Aorta (tissue), 5 donors: ENCODE measurements around the gene KDM5B. TPM values are rescaled to one million over a fixed set of nuclear protein-coding genes. Genes with fewer than 3 reads are reported as not detected.

Source experiments
- ATAC-seq: fragments of 200-7000 bp; cut with Tn5 transposase; one replicate; pipeline ENCODE4 v1.9.1; 2022; ENCODE audit warnings: moderate library complexity; ENCODE audit not compliant: low FRiP score
- DNase-seq, 2 donors: peaks; one replicate each; pipeline ENCODE4 v3.0.0-alpha.2; 2020
- H3K27ac ChIP-seq, 2 donors: one replicate each; pipeline ENCODE4 v1.5.1; 2013; ENCODE audit warnings: low read length in 2 of 2, mild to moderate bottlenecking in 2 of 2, moderate library complexity in 2 of 2, control low read depth in 1 of 2, inconsistent platforms in 1 of 2, low read depth in 1 of 2
- H3K27me3 ChIP-seq, 2 donors: one replicate each; pipeline ENCODE4 v1.6.1; 2013; ENCODE audit warnings: control low read depth in 1 of 2, low read length in 1 of 2, mild to moderate bottlenecking in 1 of 2, moderate library complexity in 1 of 2; ENCODE audit not compliant: insufficient read depth in 2 of 2, control insufficient read depth in 1 of 2
- H3K36me3 ChIP-seq, 2 donors: one replicate each; pipeline ENCODE4 v1.6.1; 2013; ENCODE audit warnings: control low read depth in 1 of 2, low read length in 1 of 2, mild to moderate bottlenecking in 1 of 2; ENCODE audit not compliant: insufficient read depth in 2 of 2, control insufficient read depth in 1 of 2
- H3K4me1 ChIP-seq, 2 donors: one replicate each; pipeline ENCODE4 v1.6.1; 2013; ENCODE audit warnings: low read length in 2 of 2, control low read depth in 1 of 2, mild to moderate bottlenecking in 1 of 2, moderate library complexity in 1 of 2; ENCODE audit not compliant: insufficient read depth in 2 of 2, control insufficient read depth in 1 of 2
- H3K4me3 ChIP-seq, 2 donors: one replicate each; pipeline ENCODE4 v1.5.1; 2013; ENCODE audit warnings: low read length in 2 of 2, control low read depth in 1 of 2, mild to moderate bottlenecking in 1 of 2
- H3K9me3 ChIP-seq: one replicate; pipeline ENCODE4 v1.6.1; 2013; ENCODE audit warnings: mild to moderate bottlenecking, low read length; ENCODE audit not compliant: control insufficient read depth
- WGBS, 2 donors: extraction: QIAGEN DNeasy Blood & Tissue Kit; methylation state at CpG; one replicate each; pipeline ENCODE4 v1.1.7; 2013; 5-methylcytosine and 5-hydroxymethylcytosine counted together
- intact Hi-C, 2 donors: fragments of 100-400 bp; cut with DNase I; formaldehyde crosslinking; loops; one replicate each; pipeline versions ENCODE4 v1.14.2 to v1.15.0; 2022
- polyA plus RNA-seq, 2 donors: library from polyadenylated mRNA; stranded (reverse); fragments of 200-250 nt; gene quantifications; one replicate each; pipeline ENCODE4 v1.2.3, GENCODE V29; 2013
- total RNA-seq, 2 donors: library from RNA; stranded (reverse); fragmentation: NEBNext Ultra II Directional; extraction: Animal tissue kit (Norgen Biotek cat#: 25700); gene quantifications; one replicate each; pipeline ENCODE4 v1.2.1, GENCODE V29; 2021
- donor health status: healthy with polysubstance abuse.
- donor health status: Bipolar disorder and iron deficiency.
- donor health status: DM: no; HTN: no; CAD: no.
- donor health status: DM: no; HTN: no; CAD: no.
- donor health status: DM: yes; HTN: yes; CAD: no.

The KDM5B gene
- total and polyA plus RNA-seq, 4 donors, result 3.1 to 75.6 (median 33.1) TPM

- DNase-seq (no peak), ATAC-seq (no peak)
- Histone ChIP-seq H3K4me1 (peaks cover 0 to 4% of the 10 kb centered on the region in 2 donors), H3K27me3 (no peaks in the 10 kb centered on the region), H3K9me3 (no peaks in the 10 kb centered on the region), H3K27ac (no peak overlapping the region), H3K4me3 (no peak overlapping the region), H3K36me3 (no peaks in the 10 kb centered on the region)
- 65 to 68% methylated on average over 15 of the region's 15 CpGs for WGBS, 2 donors
- intact Hi-C loops, result loop anchor here (2.0 to 5.0 kb wide), 2 partner anchors 78 to 79 kb away; partner anchors contain the start of gene RABIF (in 2 of the 2)
Measured at GRCh38 chr1:202809597-202810159, 1.5 kb upstream of the KDM5B start.

- Histone ChIP-seq H3K4me3 (peak overlapping the region; percentile 93 to 96), H3K27me3 (no peaks in the 10 kb centered on the region), H3K4me1 (peaks cover 0 to 4% of the 10 kb centered on the region in 2 donors), H3K27ac (no peak overlapping the region), H3K9me3 (no peaks in the 10 kb centered on the region), H3K36me3 (no peaks in the 10 kb centered on the region)
- DNase-seq (peak; percentile 55 to 82), ATAC-seq (peak; percentile 28)
- WGBS, 2 donors, result 0 to 1% methylated on average over 14 to 45 of the region's 45 CpGs
- intact Hi-C loops, result loop anchor here in 1 of 2 donors (5.0 kb wide), 1 partner anchor 80 kb away; the partner anchor contains the start of gene RABIF
Measured at GRCh38 chr1:202807451-202807925, 733 bp downstream of the KDM5B start.

GRCh38 chr1:202806845-202807450 is 1.3 kb downstream of the KDM5B start:
- no peaks in the 10 kb centered on the region for H3K36me3 ChIP-seq
- WGBS, 2 donors, result 0 to 1% methylated on average over 46 to 51 of the region's 51 CpGs
- H3K27ac ChIP-seq, result no peak overlapping the region
- peak; percentile 52 to 81 for DNase-seq
- H3K4me1 ChIP-seq, result peaks cover 0 to 4% of the 10 kb centered on the region in 2 donors
- ATAC-seq, result no peak
- no peaks in the 10 kb centered on the region for H3K27me3 ChIP-seq
- H3K9me3 ChIP-seq, result no peaks in the 10 kb centered on the region
- intact Hi-C loops, result loop anchor here in 1 of 2 donors (5.0 kb wide), 1 partner anchor 80 kb away; the partner anchor contains the start of gene RABIF
- H3K4me3 ChIP-seq, result peak overlapping the region; percentile 93 to 96

- H3K36me3 ChIP-seq, result no peaks in the 10 kb centered on the region
- ATAC-seq (no peak), DNase-seq (no peak)
- H3K4me1 ChIP-seq, result peaks cover 0 to 4% of the 10 kb centered on the region in 2 donors
- no peaks in the 10 kb centered on the region for H3K9me3 ChIP-seq
- no peak overlapping the region for H3K27ac ChIP-seq
- H3K27me3 ChIP-seq, result no peaks in the 10 kb centered on the region
- intact Hi-C loops, result loop anchor here in 1 of 2 donors (5.0 kb wide), 1 partner anchor 81 kb away; the partner anchor contains the start of gene RABIF
- peak overlapping the region; percentile 93 to 96 for H3K4me3 ChIP-seq
- WGBS, 2 donors, result 18 to 20% methylated on average over 7 of the region's 7 CpGs
Measured at GRCh38 chr1:202805886-202806844, 2.1 kb downstream of the KDM5B start.

GRCh38 chr1:202804126-202804525 is 4.1 kb downstream of the KDM5B start:
- H3K36me3 ChIP-seq, result no peaks in the 10 kb centered on the region
- no peak overlapping the region for H3K4me3 ChIP-seq
- intact Hi-C loops, result no loop called here
- DNase-seq, result no peak
- no peaks in the 10 kb centered on the region for H3K27me3 ChIP-seq
- 67 to 73% methylated on average over 4 of the region's 4 CpGs for WGBS, 2 donors
- no peak overlapping the region for H3K27ac ChIP-seq
- H3K4me1 ChIP-seq, result peaks cover 0 to 4% of the 10 kb centered on the region in 2 donors
- no peak for ATAC-seq
- no peaks in the 10 kb centered on the region for H3K9me3 ChIP-seq

- DNase-seq (no peak), ATAC-seq (no peak)
- H3K36me3 ChIP-seq, result no peaks in the 10 kb centered on the region
- H3K4me1 ChIP-seq, result peaks cover 0 to 7% of the 10 kb centered on the region in 2 donors
- H3K27me3 ChIP-seq, result no peaks in the 10 kb centered on the region
- no peaks in the 10 kb centered on the region for H3K9me3 ChIP-seq
- WGBS, 2 donors, result 87 to 88% methylated on average over 15 of the region's 15 CpGs
- H3K4me3 ChIP-seq, result no peak overlapping the region
- intact Hi-C loops, result no loop called here
- no peak overlapping the region for H3K27ac ChIP-seq
Measured at GRCh38 chr1:202802998-202803932, 5.0 kb downstream of the KDM5B start.

- ATAC-seq (no peak), DNase-seq (no peak)
- Histone ChIP-seq H3K36me3 (no peaks in the 10 kb centered on the region), H3K27ac (no peak overlapping the region), H3K4me1 (peaks cover 0 to 7% of the 10 kb centered on the region in 2 donors), H3K9me3 (no peaks in the 10 kb centered on the region), H3K27me3 (no peaks in the 10 kb centered on the region), H3K4me3 (no peak overlapping the region)
- intact Hi-C loops, result no loop called here
- WGBS, 2 donors, result 74 to 96% methylated on average over 2 of the region's 2 CpGs
Measured at GRCh38 chr1:202802034-202802433, 6.2 kb downstream of the KDM5B start.
